ENCODE measurements around the gene KCNN1. TPM values are rescaled to one million over a fixed set of nuclear protein-coding genes. Genes with fewer than 3 reads are reported as not detected.
"Not testable (repeated sequence)": the region's sequence is repeated elsewhere in the genome, so short reads cannot be mapped to it uniquely, and the experiment has no call there.

KCNN1 gene
- total RNA-seq, result 0.34 TPM

- no peak for DNase-seq (ENCODE audit: low spot score)
These were observed at the start of gene KCNN1 for GRCh38 chr19:17966550-17967256. TSS of gene KCNN1 (plus strand) at chr19:17967107. CDS start at chr19:17973889, 6,782 bp downstream.

GRCh38 chr19:17918151-17918550, 48.8 kb upstream of the KCNN1 start:
- not testable (repeated sequence) for DNase-seq (ENCODE audit: low spot score)

DNA sequence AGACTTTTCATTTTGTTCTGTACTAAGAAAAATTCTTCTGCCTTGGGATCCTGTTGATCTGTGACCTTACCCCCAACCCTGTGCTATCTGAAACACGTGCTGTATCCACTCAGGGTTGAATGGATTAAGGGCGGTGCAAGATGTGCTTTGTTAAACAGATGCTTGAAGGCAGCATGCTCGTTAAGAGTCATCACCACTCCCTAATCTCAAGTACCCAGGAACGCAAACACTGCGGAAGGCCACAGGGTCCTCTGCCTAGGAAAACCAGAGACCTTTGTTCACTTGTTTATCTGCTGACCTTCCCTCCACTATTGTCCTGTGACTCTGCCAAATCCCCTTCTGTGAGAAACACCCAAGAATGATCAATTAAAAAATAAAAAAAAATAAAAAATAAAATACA, 47.8 kb upstream of the KCNN1 start:
- not testable (repeated sequence) for DNase-seq (ENCODE audit: low spot score)

- no peak for DNase-seq (ENCODE audit: low spot score)
These were observed 46.4 kb upstream of the KCNN1 start for GRCh38 chr19:17920527-17920926.

GRCh38 chr19:17922138-17922537, 44.8 kb upstream of the KCNN1 start:
- no peak for DNase-seq (ENCODE audit: low spot score)

- no peak for DNase-seq (ENCODE audit: low spot score)
These were observed 40.9 kb upstream of the KCNN1 start for GRCh38 chr19:17926044-17926443.

GRCh38 chr19:17929056-17929455, 37.9 kb upstream of the KCNN1 start:
- DNase-seq (ENCODE audit: low spot score), result no peak

DNA sequence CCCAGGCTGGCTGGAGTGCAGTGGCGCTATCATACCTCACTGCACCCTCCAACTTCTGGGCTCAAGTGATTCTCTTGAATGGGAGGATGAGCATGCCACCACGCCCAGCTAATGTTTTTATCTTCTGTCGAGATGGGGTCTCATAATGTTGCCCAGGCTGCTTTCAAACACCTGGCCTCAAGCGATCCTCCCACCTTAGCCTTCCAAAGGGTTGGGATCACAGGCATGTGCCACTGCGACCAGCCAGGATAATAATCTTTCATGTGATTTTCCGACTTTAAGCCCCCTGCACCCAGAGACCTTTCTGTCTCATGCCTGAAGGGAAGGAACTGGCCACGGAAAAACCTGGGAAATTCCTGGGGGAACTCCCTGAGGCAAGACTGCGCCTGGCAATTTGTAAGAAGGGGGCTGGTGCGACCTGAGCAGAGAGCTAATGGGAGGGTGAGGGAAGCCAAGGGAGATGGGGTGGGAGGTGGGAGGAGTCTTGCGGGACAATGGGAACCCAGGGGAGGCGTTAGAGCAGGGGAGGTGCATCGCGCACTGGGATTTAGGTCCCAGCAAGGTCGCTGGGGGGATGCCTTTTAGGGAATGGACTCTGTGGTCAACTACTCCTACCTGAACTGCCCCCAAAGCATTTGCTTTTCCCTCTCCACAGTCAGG, 35.2 kb upstream of the KCNN1 start:
- DNase-seq (ENCODE audit: low spot score), result no peak

DNA sequence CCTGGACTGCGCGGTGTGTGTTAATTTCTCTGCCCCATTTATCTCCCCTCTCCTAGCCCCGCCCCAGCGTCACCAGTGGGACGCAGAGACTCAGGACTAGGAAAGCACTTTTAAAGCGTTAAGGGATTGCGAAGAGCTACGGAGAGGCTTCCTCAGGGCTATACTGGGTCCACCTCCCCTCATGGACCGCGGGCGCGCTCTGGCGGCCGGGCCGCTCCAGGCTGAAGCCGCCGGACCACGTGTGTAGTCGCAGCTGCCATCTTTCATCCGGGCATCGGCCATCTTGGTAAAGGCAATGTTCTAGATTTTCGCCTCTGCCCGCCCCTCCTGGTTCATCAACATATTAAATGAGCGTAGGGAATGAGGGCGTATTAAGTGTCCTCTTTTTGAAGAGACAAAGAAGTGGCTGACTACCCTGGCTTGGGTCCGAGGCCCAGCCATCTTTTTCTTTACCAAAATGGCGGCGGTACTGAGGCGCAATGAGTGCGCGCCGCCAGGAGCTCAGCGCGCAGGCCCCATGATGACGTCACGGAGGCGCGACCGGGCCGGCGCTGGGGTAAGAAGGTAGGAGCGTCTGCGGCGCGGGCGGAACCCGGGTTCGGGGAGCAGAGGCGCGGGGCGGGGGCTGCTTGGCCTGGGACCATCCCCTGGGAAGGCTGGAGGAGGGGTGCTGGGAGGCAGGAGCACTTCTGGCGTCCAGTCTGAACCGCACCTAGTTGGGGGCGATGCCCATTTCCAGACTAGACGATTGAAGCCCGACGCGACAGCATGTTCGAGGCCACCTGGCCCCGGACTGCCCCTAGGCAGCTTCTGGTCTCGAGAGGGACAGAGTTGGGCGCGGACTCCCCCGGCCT, 34.2 kb upstream of the KCNN1 start, which contains the start of gene CCDC124:
CCDC124 (plus strand) TSS at position 531 of the 854 bp plus-strand sequence. CDS start 3,406 bp downstream, outside the sequence.
- DNase-seq (ENCODE audit: low spot score), result peak; percentile 92

DNA sequence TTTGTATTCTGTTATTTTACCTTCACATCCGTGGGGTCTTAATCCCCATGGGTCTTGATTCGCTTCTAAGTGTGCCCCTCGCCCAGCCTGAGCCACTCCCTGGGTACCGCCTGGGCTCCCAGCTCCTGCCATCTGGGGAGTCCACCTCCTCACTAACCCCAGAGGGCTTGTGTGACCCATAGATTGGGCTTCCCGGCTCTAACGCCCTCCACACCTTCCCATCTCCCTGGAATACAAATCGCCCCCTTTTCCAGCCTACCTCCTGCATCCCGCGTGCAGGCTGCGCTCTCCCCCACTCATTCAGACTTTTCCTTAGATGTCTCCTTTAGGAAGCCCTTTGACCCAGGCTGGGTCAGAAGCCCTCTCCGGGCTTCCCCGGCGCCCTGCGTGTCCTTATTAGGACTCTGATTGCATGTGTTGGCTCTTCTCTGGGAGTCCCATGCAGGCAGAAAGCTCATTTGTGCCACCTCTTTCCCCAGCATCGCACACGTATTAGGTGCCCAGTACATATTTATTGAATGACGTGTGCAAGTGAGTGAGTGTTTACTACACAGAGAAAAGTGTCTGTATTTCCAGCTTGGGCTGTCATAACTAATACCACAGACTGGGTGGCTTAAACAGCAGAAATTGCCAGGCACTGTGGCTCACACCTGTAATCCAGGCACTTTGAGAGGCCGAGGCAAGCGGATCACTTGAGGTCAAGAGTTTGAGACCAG, 33.3 kb upstream of the KCNN1 start:
- DNase-seq (ENCODE audit: low spot score), result no peak

- no peak for DNase-seq (ENCODE audit: low spot score)
These were observed 30.5 kb upstream of the KCNN1 start for GRCh38 chr19:17936379-17936778.

GRCh38 chr19:17937371-17937900, 29.5 kb upstream of the KCNN1 start:
- DNase-seq (ENCODE audit: low spot score), result no peak

GRCh38 chr19:17938092-17938845, 28.6 kb upstream of the KCNN1 start:
- peak; percentile 81 for DNase-seq (ENCODE audit: low spot score)

GRCh38 chr19:17942181-17942580, 24.7 kb upstream of the KCNN1 start:
- no peak for DNase-seq (ENCODE audit: low spot score)

- no peak for DNase-seq (ENCODE audit: low spot score)
These were observed 24.2 kb upstream of the KCNN1 start for GRCh38 chr19:17942582-17943273.

DNA sequence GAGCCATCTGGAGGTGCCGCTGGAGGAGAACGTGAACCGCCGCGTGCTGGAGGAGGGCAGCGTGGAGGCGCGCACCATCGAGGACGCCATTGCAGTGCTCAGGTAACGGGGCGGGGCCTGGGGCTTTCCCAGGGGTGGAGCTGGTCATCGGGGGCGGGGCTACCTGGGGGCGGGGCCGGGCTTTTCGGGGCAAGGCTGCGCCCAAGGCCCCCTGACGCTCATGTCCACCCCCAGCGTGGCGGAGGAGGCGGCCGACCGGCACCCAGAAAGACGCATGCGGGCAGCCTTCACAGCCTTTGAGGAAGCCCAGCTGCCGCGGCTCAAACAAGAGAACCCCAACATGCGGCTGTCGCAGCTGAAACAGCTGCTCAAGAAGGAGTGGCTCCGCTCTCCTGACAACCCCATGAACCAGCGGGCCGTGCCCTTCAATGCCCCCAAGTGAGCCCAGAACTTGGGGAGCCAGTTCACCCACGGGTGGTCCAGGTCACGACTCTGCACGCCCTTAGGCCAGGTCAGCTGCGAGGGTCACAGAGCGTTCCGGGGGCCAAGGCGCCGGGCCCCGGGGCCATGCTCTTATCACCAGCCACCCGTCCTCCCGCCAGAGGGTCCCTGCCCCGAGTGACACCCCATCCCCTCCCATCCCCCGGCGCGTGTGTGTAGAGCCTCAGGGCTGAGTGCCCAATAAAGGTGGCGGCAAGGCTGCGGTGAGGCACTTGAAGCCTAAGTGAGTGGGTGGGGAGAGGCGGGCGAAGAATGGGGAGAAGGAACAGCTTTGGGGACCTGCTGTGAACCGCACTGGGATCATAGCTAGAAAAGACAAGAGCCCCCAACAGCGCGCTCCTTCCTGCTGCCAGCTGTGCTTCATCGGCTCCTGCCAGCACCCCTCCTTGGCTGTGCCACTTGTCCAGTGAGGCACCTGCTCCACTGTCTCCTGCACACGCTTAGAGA, 23.4 kb upstream of the KCNN1 start:
- DNase-seq (ENCODE audit: low spot score), result no peak

DNA sequence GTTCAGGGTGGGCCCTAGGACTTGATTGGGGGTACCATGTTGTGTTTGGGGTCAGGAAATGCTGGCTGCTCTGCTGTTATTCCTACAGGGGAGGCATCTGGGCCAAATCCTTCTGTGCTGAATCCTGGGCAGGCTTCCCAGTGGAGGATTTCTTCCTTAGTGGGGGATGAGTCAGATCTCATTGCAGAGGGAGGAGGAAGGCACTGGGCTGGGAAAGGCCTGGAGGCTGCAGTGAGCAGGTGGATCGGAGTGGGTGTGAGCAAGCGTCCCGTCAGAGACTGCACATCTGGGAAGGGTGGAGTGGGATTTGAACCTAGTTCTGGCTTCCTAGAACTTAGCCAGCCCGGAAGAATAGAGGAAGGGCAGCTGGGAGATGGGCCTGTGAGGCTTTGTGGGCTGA, 22.6 kb upstream of the KCNN1 start:
- DNase-seq (ENCODE audit: low spot score), result no peak

DNA sequence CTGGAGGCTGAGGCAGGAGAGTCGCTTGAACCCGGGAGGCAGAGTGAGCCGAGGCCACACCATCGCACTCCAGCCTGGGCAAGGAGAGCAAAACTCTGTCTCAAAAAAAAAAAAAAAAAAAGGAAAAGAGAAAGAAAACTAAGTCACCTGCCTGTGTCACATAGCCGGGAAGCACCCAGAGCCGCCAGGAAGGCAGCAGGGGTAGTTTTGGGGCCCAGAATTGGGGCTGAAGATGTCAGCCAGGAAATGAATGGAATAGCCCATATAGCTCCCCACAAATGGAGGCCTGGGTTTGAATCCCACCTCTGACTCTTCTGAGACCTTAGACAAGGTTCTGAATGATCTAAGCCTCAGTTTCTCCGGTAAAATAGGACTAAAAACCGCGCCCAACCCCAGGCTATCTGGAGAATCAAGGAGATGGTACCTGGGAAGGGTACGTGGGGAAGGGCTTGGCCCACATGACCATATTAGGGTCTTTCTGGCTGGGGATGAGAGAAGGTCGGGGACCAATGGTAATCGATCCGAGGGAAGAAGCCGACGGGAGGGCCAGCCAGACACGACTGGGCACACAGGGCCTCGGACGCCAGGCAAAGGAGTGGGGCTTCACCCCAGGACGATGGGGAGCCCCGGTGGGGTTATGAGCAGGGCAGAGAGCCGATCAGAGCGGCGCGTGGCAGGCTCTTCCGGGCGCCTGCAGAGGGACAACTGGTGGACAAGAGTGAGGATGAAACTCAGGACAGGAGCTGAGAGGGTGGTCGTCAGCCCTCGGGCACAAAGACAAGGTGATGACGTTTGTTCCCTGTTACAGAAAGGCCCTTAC, 19.7 kb upstream of the KCNN1 start:
- DNase-seq (ENCODE audit: low spot score), result no peak

Measured in ureter (tissue), 1 donor.